ENCODE data around the gene ZNF483.
"Not testable (repeated sequence)": the region's sequence is repeated elsewhere in the genome, so short reads cannot be mapped to it uniquely, and the experiment has no call there.

The ZNF483 gene

DNA sequence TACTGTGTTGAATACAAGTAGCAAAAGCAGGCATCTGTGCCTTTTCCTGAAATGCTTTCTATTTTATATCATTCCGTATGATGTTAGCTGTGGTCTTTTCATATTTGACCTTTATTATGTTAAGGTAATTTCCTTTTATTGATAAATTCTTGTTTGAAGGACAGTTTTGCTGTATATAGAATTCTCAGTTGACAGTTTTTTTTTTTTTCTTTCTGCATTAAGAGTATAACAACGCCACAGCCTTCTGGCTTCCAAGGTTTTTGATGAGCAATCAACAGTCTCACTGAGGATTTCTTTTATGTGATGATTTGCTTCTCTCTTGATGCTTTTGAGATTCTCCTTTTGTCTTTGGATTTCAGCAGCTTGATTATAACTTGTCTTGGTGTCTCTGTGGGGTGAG, 23.6 kb downstream of the ZNF483 start:
- DNase-seq = no peak

DNA sequence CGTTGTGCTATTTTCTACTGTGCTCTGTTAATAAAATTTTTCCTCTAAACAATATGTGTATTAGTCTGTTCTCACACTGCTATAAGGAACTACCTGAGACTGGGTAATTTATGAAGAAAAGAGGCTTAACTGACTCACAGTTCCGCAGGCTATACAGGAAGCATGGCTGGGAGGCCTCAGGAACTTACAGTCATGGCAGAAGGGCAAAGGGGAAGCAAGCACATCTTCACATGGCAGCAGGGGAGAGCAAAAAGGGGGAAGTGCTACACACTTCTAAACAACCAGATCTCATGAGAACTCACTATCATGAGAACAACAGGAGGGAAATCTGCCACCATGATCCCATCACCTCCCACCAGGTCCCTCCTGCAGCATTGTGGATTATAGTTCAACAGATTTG, 30.4 kb downstream of the ZNF483 start:
- not testable (repeated sequence) for DNase-seq

DNA sequence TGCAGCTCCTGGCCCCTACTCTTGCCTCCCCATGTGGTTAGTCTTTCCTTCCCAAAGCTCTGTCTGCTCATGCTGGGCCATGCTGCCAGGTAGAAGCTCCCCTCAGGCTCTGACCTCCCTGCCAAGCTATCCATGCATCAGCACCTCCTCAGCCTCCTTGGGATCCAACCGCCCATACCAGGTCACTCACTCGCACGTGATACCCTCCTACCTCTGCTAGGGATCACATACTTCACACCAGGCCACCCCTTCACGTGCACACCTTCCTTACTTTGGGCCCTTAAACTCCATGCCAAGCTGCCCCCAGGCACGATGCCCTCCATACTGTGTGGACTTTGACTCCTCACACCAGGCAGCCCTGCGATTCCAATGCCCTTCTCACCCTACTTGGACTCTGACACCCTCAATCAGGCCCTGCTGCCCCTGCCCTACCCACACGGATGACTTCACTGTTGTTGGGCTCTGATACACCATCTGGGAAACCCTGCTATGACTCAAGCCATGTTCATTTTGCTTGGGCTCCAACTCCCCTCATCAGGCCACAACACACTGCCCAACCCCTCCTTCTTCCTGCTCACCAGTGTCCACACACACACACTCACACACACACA, 34.1 kb downstream of the ZNF483 start:
- DNase-seq = no peak

DNA sequence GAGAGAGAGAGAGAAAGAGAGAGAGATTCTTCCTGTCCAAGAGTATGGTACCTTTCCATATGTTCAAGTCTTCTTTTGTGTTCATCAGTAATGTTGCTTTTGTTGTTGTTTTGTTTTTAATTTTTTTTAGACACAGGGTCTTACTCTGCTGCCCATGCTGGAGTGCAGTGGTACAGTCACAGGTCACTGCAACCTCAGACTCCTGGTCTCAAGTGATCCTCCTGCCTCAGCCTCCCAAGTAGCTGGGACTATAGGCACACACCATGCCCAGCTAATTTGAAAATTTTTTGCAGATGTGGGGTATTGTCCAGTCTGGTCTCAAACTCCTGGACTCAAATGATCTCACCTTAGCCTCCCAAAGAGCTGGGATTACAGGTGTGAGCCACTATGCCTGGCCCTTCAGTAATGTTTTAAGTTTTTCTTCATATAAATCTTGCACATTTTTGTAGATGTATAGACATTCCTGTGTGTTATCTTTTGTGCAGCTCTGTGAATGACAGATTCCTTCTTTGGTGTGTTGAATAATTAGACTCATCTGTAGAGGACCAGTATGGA, 36.3 kb downstream of the ZNF483 start:
- no peak for DNase-seq

DNA sequence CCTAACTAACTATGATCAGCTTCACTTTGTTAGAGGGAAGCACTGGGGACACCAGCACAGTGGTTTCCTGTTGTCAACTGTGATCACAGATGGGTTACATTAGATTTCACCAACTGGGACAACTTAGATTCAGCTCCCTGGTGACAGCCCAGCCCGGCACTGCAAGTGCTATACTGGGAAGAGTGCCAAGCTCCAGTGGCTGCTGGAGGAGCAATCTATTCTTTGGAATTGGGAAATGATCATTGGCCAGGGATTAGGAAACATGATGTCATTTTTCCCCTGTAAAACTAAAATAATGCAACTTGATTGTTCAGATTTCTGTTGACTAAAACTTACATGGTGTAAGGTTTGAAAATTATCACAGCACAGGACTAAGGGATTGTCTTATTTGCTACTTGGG, 41.3 kb downstream of the ZNF483 start:
- no peak for DNase-seq

DNA sequence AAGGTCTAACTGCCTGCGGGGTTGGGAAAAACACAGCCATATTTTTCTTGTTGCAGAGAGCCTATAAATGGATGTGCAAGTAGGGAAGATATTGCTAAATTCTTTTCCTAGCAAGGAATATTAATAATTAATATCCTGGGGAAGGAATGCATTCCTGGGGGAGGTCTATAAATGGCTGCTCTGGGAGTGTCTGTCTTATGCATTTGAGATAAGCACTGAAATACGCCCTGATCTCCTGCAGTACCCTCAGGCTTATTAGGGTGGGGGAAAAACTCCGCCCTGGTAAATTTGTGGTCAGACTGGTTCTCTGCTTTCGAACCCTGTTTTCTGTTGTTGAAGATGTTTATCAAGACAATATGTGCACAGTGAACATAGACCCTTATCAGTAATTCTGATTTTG, 43.1 kb downstream of the ZNF483 start:
- DNase-seq = not testable (repeated sequence)

DNA sequence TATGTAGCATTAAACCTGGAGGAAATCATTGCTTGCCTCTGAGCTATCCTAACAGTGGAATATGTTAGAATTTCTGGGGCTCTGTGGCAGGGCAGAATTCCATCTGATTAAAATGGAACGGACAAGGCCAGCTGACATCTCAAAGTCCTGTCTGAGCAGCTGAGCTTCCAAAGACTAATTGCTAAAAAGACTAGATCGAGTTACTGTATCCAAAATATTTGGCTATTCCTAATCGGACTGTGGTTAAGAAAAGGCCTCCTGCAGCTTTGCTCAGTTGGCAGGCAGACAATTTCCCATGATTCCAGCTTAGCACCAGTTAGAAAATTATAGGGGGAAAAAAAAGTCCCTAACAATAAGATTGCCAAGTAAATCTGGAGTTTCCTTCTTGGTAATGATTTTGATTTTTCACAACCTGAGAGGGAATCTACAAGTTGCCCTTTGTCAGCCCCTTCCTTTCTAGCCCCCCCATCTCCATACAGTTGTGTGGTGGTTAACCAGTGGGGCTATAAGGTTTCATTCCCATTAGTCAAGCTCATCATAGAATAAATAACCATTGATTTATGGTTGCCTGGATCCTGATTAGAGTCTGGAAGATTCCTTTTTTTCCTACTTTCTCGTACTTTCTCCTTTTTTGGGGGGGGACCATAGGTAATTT, 48.1 kb downstream of the ZNF483 start:
- DNase-seq = no peak

DNA sequence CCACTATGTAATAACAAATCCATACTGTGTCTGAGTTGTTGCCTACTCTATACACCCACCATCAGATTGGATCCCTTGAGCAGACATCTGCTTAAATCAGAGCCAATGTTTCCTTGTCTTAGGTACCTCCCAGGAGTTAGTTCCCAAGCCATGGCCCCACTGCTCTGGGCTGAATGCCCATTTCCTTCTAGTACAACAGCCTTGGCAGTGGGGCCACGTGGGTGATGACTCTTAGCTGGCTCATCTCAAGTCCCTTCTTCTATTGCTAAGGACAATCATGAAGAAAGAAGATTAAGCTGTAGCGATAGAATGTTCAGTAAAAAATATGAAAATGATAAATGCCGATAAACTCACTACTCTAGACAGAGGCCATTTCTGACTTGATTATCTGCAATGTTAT, 57.9 kb downstream of the ZNF483 start:
- DNase-seq = no peak

DNA sequence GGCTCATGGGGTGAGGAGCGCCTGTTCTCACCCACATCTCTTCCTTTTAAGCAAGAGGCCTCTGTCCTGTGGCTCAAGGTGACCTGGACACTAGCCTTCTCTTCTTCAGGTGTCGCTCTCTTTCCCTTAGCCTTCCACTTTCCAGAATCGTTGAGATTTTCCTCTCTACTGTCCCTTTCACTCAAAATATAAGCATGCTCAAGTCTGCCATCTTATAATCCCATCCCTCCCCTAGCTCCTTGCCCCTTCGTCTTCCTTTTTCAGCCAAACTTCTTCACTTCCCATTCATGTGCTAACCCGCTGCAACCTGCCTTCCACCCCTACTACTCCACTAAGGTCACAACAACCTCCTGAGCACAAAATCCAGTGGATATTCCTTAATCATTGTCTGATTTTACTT, 61.4 kb downstream of the ZNF483 start:
- no peak for DNase-seq

DNA sequence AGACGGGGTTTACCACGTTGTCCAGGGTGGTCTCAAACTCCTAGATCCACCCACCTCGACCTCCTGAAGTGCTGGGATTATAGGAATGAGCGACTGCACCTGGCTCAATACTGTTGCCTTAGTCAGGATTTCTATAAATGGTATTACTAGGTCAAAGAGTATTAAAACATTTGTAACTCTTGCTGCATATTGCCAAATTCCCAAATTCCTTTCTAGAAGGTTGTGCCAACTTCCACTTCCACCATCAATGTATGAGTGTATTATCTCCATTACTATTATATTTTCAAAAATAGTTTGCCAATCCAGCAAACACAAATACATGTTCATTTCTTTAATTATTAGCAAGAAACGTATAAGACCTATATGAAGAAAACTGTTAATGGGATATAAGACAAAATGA, 63.9 kb downstream of the ZNF483 start:
- no peak for DNase-seq

DNA sequence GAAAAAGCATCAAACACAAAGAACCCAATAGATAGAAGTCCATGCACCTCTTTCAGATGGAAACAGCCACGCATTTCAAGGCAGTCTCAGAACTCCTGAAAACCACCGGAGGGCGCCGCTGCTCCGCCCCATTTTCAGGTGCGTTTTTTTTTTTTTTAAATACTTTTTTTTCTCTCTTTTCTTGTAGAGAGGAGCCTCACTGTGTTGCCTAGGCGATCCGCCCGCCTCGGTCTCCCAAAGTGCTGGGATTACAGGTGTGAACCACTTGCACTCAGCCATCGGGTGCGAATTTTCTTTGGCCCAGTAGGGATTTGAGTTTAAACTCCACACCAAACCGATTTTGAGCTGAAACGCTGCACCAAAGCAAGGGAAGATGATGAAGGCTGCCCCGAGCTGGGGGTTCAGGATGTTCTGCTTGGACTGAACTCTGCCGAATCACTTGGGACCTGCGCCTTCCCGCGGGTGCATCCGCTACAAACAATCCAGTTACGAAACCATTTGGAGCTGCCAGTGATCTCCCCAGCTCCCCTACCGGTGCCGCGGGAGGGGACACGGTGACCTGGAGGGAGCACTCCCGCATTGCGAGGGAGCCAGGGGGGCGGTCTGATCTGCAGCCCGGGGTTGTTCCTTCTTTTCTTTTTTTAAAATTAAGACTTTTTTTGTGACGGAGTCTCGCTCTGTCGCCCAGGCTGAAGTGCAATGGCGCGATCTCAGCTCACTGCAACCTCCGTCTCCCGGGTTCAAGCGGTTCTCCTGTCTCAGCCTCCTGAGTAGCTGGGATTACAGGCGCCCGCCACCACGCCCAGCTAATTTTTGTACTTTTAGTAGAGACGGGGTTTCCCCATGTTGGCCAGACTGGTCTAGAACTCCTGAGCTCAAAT, 73.1 kb downstream of the ZNF483 start:
- DNase-seq = no peak

DNA sequence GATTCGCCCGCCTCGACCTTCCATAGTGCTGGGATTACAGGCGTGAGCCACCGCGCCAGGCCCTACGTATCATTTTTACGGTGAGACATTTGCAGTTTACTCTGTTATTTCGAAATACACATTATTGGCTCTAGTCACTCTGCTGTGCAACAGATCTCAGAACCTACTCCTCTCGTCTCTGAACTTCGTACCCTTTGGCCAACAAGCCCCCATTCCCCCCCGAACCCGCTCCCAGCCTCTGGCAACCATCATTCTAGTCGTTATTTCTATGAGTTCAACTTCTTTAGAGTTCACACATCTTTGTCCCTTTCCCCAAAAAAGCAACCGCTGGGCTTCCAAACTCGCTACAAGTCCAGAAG, 73.7 kb downstream of the ZNF483 start:
- no peak for DNase-seq

DNA sequence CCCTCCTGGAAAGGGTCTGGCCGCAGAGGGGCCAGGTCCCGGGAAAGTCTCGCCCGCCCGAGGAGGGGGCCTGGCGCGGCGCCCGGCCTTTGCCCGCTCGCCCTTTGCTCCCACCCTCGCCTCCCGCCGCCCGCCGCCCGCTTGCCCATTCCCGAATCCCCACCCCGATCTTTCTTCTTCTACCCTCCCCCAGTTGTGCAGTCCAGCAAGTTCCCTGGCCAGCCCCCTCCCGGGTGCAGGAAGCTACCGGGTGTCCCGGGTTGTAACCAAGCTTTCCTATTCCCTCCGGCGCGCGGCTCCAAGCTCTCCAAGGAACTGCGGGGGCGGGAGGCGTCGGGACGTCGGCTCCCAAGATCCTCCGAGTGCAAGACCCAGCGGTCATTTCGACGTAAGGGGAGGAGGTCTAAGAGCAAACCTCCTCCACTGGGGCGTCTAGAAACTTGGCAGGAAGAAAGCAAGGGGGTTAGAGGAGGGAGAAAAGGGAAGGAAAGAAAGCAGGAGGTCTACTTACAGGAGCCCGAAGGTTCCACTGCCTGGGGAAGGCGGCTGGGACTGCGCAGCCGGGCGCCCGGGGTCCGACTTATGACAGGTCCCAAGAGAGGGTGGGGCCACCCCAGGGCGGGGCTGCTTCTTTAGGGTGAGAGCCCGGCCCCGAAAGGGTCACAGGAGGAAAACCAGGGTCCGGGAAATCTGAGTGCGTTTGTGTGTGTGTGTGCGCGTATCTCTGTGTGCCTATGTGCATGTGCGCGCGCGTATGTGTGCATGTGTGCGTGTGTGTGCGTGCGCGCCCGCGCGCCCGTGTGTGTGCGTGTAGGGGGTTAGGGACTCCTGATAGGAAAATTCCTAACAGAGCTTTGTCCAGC, 74.3 kb downstream of the ZNF483 start, which contains the start of gene PTGR1:
Gene PTGR1 (minus strand): TSS at position 556 of the 863 bp plus-strand sequence. CDS start 2,225 bp downstream, outside the sequence.
- DNase-seq = peak; percentile 24

DNA sequence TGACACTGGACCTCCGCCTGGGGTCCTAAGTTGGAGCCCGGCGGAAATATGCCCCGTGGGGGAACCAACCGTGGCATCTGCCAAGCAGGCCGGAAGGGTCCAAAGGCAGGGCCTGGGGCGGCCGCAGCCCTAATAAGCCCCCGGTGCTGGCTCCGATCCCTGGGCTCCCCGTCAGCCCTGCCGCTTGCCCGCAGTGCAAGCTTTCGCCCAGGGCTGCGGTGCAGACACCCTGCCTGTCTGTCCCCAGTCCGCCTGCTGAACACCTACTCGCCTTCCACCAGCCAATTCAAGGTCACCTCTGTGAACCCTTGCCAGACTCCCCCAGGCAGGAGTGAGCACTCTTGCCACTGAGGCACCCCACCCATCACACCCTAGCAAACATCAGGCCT, 75.0 kb downstream of the ZNF483 start:
- DNase-seq = no peak

DNA sequence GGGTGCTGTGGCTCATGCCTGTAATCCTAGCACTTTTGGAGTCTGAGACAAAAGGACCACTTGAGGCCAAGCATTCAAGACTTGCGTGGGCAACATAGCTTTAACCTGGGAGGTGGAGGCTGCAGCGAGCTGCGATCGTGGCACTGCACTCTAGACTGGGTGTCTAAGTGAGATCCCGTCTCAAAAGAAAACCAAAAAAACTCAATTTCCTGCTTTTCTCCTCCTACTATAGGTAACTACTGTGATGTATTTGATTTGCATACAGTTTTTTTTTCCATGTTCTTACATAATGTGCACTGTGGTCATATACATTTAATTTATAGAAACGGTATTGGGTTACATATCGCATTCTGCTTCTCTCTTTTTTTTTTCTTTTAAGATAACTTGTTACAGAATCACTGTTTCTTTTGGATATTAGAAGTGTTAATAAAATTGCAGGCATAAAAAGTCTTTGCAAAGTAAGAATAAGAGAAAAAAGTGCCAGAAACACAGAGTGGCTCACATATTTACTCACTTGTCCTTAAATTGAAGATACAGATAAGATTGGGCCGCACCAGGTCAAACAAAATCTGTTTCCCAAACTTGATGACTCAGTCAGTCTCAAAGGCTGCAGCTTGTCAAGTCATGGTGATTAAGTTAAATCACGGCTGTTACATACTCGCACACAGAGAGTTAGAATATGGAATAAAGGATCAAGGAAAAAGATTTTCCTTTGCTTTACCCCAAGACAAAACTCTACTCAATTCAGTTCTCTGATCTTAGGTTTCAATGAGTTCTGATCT, 76.4 kb downstream of the ZNF483 start:
- DNase-seq = no peak

DNA sequence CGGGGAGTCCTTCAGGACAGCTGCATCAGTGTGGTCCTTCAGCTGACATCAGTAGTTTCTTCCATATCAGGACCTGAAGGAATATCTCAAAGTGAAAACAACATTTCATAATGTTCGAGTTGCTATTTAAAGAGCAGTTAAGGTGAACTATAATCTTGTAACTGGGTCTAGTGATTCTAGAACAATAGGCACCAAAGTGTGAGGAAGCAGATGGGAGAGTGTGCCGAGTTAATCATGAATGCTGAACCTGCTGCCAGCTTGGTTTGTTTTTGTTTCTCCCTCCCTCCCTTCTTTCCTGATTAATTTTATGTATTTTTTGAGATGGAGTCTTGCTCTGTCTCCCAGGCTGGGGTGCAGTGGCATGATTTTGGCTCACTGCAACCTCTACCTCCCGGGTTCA, 78.1 kb downstream of the ZNF483 start:
- DNase-seq = no peak

DNA sequence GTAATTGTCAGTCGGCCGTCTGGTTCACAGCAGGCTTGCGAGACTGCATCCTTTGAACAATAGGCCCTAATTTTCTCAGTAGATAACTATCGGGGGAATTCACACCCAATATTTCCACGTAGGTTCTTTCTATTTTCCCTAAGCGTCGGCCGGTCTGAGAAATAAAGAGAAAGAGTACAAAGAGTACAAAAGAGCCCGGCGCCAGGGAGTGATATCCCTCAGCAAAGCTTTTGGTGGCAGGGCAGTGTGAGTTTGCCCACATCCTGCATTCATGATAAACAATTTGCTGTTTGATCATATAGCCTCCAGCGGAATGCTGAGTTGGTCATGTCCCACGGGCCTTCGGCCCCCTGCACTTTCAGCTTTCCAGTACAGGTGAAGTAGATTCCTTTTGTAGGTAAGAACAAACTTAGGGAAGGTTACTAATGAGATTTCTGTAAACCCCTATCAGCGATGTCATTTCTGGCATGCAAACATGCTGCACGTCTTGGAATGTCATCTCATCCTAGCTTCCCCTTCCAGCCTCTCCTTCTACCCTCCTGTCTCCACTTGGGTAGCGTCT, 79.2 kb downstream of the ZNF483 start:
- no peak for DNase-seq

DNA sequence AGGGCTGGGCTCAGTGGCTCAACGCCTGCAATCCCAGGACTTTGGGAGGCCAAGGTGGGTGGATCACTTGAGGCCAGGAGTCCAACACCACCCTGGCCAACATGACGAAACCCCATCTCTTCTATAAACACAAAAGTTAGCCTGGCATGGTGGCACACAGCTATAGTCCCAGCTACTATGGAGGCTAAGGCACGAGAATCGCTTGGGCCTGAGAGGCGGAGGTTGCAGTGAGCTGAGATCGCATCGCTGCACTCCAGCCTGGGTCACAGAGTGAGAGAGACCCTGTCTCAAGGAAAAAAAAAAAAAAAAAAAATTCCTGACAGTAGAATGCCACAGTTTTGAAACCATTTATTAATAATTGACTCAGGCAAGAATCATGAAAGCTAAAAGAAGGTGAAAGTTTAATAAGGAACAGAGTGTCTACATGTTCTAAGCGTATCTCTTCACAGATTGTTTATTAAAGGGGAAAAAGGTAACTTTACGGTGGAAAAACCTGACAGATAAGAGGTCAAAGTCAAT, 80.1 kb downstream of the ZNF483 start:
- DNase-seq = no peak

DNA sequence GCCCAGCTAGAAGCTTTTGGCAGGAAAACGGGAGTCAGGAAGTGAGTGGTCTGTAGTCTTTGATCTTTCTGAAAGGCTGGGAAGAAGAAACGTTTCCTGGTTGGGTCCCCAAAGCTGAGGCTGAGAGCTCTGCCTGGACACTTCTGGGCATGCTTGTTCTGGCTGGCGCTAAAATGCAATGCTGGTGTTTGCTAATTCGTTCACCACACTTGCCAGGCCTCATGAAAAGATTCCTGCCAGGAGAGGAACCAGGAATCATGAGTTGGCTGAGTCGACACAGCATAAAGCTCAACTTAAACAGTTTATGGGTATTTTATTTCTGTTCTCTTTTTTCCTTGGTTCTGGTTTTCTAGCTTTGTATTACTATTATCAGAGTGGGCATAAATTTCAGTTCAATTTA, 85.2 kb downstream of the ZNF483 start:
- DNase-seq = no peak

DNA sequence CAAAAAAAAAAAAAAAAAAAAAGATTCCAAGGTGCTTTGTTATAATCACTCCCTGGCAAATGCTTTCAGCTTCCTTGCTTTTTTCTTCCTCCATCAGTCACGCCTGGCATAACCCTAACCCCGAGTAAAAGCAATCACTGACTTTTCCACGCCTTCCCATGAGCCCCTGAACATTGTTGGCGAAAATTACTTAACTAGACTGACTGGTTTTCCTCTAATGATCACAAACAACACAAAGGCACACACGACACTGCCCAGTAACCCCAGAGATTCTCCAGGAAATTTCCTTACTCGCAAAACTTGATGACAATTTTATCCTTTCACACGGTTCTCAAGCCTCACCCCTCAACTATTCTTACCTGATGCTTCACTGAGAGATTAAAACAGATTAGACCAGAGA, 85.9 kb downstream of the ZNF483 start:
- DNase-seq = no peak

DNA sequence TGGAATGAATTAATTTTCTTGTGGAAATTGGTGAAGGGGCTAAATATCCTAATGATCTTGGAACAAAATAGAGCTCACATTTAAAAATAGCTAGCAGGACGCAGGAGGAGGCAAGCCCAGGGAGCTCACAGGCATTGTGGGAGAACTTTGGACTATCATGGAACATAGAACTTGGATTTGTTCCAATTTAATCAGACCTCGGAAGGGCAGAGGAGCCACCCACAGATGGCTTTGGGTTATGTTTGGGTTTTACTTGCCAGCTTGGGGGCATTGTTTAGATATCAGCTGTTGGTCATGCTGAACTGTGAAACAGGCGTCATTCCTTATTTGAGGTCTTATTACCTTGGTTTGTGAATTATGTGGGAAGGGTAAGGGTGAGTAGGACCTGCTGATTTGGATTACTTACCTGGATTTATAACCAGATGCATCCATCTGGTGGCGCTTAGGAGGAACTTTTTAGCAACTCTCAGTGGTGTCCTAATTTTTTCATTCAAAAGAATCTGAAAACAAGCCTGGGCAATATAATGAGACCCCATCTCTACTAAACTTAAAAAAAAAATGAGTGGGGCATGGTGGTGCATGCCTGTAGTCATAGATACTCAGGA, 88.6 kb downstream of the ZNF483 start:
- DNase-seq = no peak

Measured in NCI-H1048 (cell line).